Glutamatergic neuron (in vitro differentiated cells): ENCODE data around the gene TADA2B. TPM values are rescaled to one million over a fixed set of nuclear protein-coding genes. Genes with fewer than 3 reads are reported as not detected.

Experiments
- DNase-seq: peaks from one replicate; pipeline ENCODE4 v3.0.0; 2022
- H3K27ac Mint-ChIP-seq: one replicate; pipeline ENCODE4 v1.8.0; 2020; ENCODE audit warnings: mild to moderate bottlenecking, mixed read lengths, inconsistent platforms; ENCODE audit not compliant: unreplicated experiment
- H3K27me3 Mint-ChIP-seq: one replicate; pipeline ENCODE4 v1.8.0; 2020; ENCODE audit warnings: mild to moderate bottlenecking, moderate library complexity, mixed read lengths, inconsistent platforms; ENCODE audit not compliant: unreplicated experiment
- H3K36me3 Mint-ChIP-seq: one replicate; pipeline ENCODE4 v1.8.0; 2020; ENCODE audit warnings: mild to moderate bottlenecking, mixed read lengths, inconsistent platforms; ENCODE audit not compliant: unreplicated experiment
- H3K4me1 Mint-ChIP-seq: one replicate; pipeline ENCODE4 v1.8.0; 2020; ENCODE audit warnings: mild to moderate bottlenecking, low read depth, mixed read lengths, inconsistent platforms; ENCODE audit not compliant: unreplicated experiment
- H3K4me3 Mint-ChIP-seq: one replicate; pipeline ENCODE4 v1.8.0; 2020; ENCODE audit warnings: mild to moderate bottlenecking, mixed read lengths, inconsistent platforms; ENCODE audit not compliant: unreplicated experiment
- H3K9me3 Mint-ChIP-seq: one replicate; pipeline ENCODE4 v1.8.0; 2020; ENCODE audit warnings: mild to moderate bottlenecking, moderate library complexity, mixed read lengths, inconsistent platforms; ENCODE audit not compliant: unreplicated experiment
- total RNA-seq: library from RNA; stranded (reverse); fragmentation: NEBNext Ultra II Directional; extraction: Animal tissue kit (Norgen Biotek cat#: 25700); gene quantifications from one replicate; pipeline ENCODE4 v1.2.1, GENCODE V29; 2021; ENCODE audit not compliant: unreplicated experiment
- TF ChIP-seq, protein P1 (sequence below): fragments of 200-600 bp; sonication (generic); IDR thresholded peaks from one replicate; pipeline ENCODE4 v1.5.0; 2021; ENCODE audit not compliant: partially characterized antibody, unreplicated experiment

The TADA2B gene
- total RNA-seq, 1 donor from 2014 or later = 14.3 TPM

DNA sequence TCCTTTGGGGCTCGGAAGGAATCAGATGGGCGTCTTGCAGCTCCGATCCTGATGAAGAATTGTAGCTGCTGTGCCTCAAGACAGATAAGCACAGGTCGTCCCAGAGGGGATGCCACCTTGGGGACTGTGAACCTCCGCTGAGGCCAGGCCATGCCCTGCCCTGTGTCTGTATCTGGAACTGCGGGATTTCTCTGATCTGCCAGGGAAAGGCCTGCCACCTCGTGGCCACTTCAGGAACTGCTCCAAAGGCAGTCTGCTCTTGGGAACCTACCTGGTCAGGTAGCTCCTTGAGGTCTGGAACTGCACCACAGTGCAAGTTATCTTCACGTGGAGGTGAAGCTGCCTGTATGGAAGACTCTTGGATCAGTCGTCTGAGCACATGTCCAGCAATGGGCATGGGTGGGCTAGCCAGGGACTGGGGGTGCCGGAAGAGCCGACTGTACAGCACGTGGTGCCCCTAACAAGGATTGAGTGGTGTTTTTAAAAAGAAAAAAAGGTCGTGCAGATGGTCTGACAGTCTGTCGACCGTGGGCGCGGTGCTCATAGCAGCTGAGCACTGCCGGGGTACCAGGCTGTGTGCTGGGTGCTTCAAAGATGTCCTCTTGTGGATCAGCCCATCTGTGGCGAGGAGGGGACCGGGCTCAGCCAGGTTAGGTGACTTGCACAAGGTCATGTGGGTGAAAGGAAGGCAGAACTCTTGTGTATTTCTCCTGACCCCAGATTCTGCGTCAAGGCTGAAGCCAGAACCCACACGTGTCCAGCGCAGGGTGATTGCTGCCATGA, 27.7 kb downstream of the TADA2B start:
- DNase-seq = peak; percentile 86
- peaks cover 5% of the 10 kb centered on the region for H3K27me3 Mint-ChIP-seq
- no peak overlapping the region for H3K27ac Mint-ChIP-seq
- H3K9me3 Mint-ChIP-seq = peaks cover 5% of the 10 kb centered on the region
- peaks cover 7% of the 10 kb centered on the region for H3K4me1 Mint-ChIP-seq
- peak overlapping the region; percentile 34 for H3K4me3 Mint-ChIP-seq
- no peaks in the 10 kb centered on the region for H3K36me3 Mint-ChIP-seq
- TF ChIP-seq, protein P1, sequence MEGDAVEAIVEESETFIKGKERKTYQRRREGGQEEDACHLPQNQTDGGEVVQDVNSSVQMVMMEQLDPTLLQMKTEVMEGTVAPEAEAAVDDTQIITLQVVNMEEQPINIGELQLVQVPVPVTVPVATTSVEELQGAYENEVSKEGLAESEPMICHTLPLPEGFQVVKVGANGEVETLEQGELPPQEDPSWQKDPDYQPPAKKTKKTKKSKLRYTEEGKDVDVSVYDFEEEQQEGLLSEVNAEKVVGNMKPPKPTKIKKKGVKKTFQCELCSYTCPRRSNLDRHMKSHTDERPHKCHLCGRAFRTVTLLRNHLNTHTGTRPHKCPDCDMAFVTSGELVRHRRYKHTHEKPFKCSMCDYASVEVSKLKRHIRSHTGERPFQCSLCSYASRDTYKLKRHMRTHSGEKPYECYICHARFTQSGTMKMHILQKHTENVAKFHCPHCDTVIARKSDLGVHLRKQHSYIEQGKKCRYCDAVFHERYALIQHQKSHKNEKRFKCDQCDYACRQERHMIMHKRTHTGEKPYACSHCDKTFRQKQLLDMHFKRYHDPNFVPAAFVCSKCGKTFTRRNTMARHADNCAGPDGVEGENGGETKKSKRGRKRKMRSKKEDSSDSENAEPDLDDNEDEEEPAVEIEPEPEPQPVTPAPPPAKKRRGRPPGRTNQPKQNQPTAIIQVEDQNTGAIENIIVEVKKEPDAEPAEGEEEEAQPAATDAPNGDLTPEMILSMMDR = peak; percentile 100

DNA sequence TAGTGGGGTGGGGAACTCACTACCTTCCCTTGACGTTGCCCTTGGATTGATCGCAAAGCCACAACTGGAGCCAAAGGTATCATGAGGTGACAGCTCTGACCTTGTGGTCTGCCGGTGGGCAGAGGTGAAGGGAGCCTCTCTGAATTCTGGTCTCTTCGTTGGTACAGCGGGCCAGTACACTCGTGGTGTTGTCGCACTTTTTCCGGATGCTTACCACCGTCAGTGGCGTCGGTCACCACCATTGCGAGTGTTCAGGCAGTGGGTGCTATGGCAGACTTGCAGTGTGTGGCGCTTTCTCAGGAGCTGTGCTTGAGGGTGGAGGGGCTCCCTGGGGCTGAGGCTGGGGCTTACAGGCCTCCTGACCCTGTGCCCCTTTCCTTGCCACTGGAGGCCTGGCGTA, 29.9 kb downstream of the TADA2B start:
- TF ChIP-seq, protein P1 = no peak
- no peak for DNase-seq
- H3K27ac Mint-ChIP-seq = no peak overlapping the region
- H3K36me3 Mint-ChIP-seq = no peaks in the 10 kb centered on the region
- H3K4me3 Mint-ChIP-seq = no peak overlapping the region
- peaks cover 5% of the 10 kb centered on the region for H3K4me1 Mint-ChIP-seq
- H3K9me3 Mint-ChIP-seq = peaks cover 9% of the 10 kb centered on the region
- peaks cover 8% of the 10 kb centered on the region for H3K27me3 Mint-ChIP-seq

DNA sequence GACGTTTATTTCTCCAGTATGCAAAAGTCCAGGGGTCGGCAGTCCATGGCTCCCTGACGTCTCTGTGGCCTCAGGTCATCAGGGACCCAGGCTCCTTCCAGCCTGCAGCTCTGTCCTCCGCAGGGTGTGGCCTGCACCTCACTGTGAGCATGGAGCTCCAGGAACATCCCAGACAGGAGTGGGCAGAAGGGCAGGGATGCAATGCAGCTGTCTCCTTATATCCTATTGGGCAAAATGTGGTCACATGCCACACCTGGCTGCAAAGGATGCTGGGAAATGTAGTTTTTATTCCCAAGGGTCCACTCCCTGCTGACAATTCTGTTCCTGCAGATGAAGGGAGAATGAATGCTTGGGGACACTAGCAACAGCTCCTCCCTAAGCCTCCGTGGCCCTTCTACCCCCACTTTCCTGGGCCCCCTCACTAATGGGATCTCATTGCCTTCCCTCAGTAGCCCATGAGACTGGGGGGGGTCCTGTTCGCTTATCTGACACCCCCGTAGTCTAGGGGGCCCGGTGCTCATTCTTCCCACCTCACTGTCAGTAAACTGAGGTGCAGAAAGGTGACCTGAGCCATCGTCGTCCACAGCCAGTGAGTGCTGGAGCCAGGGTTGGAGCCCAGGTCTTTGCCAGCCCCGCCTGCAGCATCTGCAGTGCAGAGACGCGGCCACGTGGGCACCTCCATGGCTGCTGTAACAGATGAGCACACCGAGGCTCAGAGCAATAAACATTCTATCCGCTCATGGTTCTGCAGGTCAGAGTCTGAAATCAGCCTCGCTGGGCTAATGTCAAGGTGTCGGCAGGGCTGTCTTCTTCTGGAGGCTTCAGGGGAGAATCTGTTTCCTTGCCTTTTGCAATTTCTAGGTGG, 30.6 kb downstream of the TADA2B start:
- no peak overlapping the region for H3K27ac Mint-ChIP-seq
- H3K4me1 Mint-ChIP-seq = peaks cover 5% of the 10 kb centered on the region
- no peaks in the 10 kb centered on the region for H3K36me3 Mint-ChIP-seq
- DNase-seq = peak; percentile 76
- peaks cover 8% of the 10 kb centered on the region for H3K27me3 Mint-ChIP-seq
- H3K4me3 Mint-ChIP-seq = no peak overlapping the region
- peaks cover 6% of the 10 kb centered on the region for H3K9me3 Mint-ChIP-seq
- TF ChIP-seq, protein P1 = no peak

DNA sequence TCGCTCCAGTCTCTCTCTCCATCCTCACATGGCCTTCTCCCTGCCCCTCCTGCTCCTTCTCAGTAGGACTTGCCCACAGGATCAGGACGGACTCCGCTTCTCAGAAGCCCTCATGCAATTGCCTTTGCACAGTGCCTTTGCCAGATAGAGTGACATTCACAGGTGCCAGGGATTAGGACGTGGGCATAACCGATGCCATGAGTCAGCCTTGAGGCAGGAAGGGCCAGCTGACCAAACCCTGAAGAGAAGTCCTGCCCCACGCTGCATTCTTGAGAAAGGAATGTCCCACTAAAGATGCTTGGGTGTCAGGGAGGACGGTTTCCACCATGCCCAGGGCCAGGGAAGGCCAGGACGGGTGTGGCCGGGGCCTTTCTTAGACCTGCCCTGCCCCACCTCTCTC, 31.3 kb downstream of the TADA2B start:
- TF ChIP-seq, protein P1 = no peak
- Mint-ChIP-seq H3K4me1 (peaks cover 5% of the 10 kb centered on the region), H3K36me3 (no peaks in the 10 kb centered on the region), H3K27ac (no peak overlapping the region), H3K9me3 (peaks cover 5% of the 10 kb centered on the region), H3K4me3 (no peak overlapping the region), H3K27me3 (peaks cover 8% of the 10 kb centered on the region)
- DNase-seq = no peak
